Hematopoietic multipotent progenitor cell treated with erythropoietin and hydrocortisone succinate and interleukin-3 and kit ligand, for 8 days (in vitro differentiated cells): ENCODE data around the gene JMJD1C.
"Not testable (repeated sequence)": the region's sequence is repeated elsewhere in the genome, so short reads cannot be mapped to it uniquely, and the experiment has no call there.

Experiments
- DNase-seq: peaks from one replicate; pipeline ENCODE4 v3.0.0-alpha.2; 2015

Gene JMJD1C

GRCh38 chr10:63155388-63156020, 310.3 kb downstream of the JMJD1C start:
- DNase-seq = no peak

DNA sequence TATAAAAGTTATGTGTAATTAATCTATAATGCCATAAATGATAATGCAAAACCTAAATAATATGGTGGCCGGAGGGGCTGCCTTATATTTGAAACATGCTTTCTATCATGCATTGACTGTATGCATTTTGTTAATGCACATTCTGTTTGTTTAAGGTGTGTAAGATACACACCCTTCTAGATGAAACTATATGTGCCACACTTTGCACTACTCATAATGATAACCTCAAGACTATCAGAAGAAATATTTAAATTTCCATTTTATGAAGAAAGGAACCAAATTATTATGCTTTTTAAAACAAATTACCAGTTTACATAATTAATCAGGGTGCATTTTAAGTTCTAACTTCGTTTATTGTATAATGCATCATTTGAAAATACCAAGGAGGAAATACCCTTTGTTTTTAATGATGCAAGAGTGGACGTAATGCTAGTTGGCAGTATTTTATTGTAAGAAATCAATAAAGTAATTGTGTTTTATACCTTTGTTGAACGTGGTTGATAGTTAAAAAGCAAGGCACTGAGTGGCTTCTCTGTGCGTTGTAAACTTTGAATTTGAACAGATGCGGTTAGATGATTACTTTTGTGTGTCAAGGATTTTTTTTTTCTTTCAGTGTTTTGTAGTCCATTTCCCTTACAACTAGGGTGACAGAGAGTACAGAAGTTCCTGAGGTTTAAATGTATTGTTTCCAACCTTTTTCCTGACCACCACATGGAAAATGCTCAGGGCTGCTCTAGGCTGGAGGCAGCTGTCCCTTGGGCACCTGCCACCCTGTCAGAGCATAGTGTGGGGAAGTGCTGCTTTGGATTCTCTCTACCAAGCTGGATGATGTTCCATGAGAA, 311.0 kb downstream of the JMJD1C start:
- DNase-seq = no peak

DNA sequence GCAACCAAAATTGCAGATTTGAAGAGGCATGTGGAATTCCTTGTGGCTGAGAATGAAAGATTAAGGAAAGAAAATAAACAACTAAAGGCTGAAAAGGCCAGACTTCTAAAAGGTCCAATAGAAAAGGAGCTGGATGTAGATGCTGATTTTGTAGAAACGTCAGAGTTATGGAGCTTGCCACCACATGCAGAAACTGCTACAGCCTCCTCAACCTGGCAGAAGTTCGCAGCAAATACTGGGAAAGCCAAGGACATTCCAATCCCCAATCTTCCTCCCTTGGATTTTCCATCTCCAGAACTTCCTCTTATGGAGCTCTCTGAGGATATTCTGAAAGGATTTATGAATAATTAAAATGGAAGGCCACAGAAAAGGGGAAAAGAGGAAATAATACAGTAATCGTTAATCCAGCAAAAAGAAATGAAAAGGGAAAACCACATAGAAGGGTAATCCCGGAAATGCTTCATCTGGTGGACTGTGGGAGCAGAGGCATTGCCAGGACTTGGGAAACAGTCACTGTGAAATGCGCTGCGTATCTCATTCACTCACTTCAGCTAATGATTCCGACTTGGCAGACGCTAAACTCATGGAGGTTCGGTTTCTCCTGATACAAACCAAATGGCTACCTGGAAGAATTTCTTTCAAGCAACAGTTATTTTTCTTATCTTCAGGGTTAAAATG, 311.8 kb downstream of the JMJD1C start:
- not testable (repeated sequence) for DNase-seq

DNA sequence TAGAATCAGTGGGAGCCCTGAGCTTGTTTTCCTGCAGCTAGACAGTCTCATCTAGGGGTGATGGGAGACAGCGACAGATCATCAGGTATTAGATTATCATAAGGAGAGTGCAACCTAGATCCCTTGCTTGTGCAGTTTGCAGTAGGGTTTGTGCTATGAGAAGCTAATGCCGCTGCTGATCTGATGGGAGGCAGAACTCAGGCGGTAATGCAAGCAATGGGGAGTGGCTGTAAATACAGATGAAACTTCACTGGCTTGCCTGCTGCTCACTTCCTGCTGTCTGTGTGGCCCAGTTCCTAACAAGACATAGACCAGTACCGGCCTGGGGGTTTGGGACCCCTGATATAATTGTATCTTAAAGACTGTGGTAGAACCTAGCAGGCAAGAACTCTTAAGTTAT, 315.0 kb downstream of the JMJD1C start:
- DNase-seq = no peak

DNA sequence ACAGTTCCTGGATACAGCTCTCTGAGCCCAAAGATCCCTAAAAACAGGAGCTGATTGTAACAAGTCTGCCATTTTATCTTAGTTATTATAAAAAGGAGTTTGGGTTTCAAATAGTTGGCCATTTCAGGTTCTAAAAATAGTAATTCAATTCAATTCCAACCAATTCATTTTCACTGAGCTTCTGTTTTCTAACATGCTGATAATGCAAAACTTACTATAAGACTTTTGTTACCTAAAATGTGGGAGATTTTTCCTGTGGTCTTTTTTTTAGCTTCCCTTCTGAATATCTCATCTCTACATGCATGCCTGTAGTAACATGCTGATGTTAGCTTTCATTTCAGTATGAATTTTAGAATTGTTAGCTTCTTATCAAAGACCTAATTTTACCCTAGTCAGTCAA, 319.3 kb downstream of the JMJD1C start:
- DNase-seq = no peak

DNA sequence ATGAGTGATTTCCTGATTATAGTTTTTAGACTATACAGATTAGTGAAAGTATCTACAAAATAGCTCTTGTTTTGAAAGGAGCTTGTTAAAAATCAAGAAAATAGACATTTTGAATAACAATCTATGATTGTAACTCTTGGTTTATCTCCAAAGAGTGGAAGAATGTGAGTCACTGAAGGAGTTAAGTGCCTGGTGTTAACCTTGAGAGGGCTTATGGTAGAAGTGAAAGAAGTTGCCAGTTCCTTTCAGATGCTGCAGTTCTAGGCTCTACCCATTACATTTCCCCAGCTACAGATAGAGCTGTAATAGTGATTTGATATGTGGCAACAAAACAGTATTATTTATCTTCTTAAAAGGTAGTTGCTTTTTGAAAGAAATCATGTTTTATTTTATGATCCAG, 320.0 kb downstream of the JMJD1C start:
- no peak for DNase-seq

- no peak for DNase-seq
Measured at GRCh38 chr10:63143987-63144386, 321.8 kb downstream of the JMJD1C start.

DNA sequence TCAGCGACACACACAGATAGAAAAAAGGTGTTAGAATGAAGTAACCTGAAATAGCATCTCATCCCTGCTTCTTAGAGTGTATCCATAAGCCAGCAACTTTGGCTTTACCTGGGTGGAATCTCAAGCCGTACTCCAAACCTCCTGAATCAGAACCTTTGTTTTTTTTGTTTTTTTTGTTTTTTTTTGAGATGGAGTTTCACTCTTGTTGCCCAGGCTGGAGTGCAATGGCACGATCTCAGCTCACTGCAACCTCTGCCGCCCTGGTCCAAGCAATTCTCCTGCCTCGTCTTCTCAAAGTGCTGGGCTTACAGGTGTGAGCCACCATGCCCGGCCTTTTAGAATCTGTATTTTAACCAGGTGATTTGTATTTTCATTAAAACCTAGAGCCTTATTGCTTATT, 323.6 kb downstream of the JMJD1C start:
- DNase-seq = no peak

DNA sequence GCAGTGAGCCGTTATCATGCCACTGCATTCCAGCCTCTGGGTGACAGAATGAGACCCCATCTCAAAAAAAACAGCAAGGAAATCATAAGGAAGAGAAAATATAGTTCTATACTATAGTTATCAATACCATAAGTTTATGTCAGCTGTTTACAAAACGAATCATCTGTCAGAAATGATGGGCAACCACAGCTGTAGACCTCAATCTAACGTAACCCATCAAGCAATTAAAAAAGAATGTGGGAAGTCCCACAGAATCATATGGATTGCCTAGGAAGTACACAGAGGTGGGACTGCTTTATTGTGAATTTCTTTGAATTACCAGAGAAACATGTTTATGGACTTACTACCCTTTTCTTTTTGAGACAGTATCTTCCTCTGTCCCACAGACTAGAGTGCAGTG, 325.7 kb downstream of the JMJD1C start:
- DNase-seq = no peak

GRCh38 chr10:63137306-63137705, 328.5 kb downstream of the JMJD1C start:
- DNase-seq = no peak

DNA sequence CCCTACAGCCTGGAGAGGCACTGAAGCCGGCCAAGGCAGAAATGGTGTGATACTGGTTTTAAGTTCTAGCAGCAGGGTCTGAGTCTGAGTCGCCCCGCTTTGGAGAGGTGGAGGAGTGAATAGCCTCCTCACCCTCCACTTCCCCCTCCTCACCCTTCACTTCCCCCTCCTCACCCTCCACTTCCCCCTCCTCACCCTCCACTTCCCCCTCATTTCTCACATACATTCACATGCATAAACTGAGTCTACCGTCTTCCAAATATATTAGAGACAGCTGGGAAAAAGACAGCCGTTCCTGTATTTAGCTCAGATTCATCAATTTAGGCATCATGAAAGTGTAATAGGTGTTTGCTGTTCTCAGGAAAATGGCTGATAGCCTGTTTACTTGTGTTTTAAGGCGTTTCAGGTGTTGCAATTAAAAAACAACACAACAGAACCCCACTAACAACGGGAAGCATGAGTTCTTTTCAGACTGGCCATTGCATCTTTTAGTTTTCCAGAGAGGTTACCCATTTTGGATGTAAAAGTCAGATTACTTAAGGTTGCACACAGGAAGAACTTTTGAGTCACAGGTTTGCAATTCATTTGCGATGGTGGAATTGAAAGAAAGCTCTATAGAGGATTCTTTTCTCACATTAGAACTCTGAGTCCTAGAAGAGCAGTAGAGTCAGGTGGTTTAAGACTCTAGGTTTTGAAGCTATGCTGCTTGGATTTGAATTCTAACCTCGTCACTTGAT, 331.8 kb downstream of the JMJD1C start:
- DNase-seq = no peak

- DNase-seq = peak; percentile 98
Measured at GRCh38 chr10:63133056-63133820, 332.5 kb downstream of the JMJD1C start, which contains the start of gene NRBF2. Gene NRBF2, plus strand, starts transcription at chr10:63133328. Its CDS starts 143 bp downstream, at chr10:63133471.

DNA sequence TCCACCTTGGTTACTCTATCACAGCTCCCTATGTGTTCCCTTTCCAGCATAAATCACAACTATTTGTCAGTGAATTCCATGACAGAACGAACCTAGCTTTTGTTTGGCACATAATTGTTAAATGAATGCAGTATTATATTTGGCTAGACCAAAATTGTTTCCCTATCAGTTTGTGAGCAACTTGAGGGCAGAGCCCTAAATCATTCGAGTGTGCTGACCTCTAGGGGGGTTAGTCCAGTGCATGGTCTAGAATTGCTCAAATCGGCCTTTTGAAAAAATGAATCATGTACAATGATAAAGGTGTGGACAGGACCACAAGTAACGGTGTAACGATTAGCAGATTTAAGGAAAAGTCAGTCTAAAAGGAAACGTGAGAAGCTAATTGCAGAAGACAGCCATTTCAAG, 333.1 kb downstream of the JMJD1C start:
- DNase-seq = no peak

GRCh38 chr10:63129888-63130287, 335.9 kb downstream of the JMJD1C start:
- DNase-seq = no peak

DNA sequence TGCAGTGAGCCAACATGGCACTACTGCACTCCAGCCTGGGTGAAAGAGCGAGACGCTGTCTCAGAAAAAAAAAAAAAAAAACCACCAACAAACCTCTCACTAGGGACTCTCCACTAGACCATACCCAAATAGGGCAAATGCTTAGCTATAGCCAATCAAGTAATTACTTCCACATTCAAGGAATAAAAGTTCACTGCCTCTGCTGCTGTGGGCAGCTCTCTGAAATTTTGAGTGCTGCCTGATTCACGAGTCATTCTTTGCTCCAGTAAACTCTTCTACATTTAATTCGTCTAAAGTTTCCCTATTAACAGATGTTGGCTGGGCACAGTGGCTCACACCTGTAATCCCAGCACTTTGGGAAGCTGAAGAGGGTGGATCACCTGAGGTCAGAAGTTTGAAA, 337.3 kb downstream of the JMJD1C start:
- no peak for DNase-seq

- no peak for DNase-seq
Measured at GRCh38 chr10:63125459-63125858, 340.3 kb downstream of the JMJD1C start.

DNA sequence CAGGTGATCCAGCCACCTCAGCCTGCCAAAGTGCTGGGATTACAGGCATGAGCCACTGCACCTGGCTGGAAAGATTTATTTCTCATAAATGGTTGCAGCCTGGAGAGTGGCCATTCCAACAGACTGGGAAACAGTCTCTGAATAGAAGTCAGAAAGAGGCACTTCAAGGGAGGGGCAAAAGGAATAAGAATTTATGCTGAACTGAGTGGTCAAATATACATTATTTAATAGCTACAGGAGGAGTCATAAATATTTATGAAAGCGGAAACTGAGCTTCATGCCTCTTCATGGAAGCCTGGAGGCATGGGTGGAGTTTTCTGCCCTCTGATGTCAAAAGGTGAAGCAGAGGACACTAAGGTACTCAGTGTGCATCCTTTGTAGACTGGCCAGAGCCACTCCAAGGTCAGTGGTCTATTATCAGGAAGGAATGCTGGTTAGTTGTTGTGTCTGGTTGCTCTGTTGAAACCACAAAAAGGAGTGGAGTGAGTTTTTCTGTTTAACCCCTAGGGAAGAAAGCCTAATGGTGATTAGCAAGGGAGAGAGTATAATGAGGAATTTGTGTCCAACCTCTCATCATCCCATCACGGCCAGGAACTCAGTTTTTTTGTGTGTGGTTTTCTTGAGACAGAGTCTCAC, 341.9 kb downstream of the JMJD1C start:
- DNase-seq = no peak

GRCh38 chr10:63120554-63120953, 345.2 kb downstream of the JMJD1C start:
- DNase-seq = no peak

DNA sequence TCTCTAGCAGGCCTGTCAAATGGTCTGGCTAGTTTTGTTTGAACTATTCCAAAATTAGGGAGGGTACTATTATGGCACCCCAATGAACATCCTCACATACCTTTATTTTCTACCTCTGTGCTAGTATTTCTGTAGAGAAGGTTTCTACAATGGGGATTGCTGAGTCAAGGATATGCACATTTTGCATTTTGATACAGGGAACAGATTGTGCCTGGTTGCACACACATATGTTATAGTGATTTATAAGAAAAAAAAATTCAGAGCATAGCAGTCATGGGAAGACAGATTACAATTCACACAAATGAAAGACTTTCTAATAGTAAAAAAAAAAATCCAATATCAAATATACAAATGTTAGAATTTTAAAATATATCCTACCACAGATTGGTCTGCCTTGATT, 346.7 kb downstream of the JMJD1C start:
- no peak for DNase-seq
